Lung (tissue), 12 donors: ENCODE data around the gene SWAP70. TPM values are rescaled to one million over a fixed set of nuclear protein-coding genes. Genes with fewer than 3 reads are reported as not detected.

Source experiments
- ATAC-seq: fragments of 200-7000 bp; cut with Tn5 transposase; one replicate; pipeline ENCODE4 v1.9.1; 2020; ENCODE audit warnings: moderate number of reproducible peaks; ENCODE audit not compliant: insufficient read depth, low FRiP score
- DNase-seq, 3 donors: peaks; one replicate each; pipeline ENCODE4 v3.0.0-alpha.2; 2013 to 2017
- H3K27ac ChIP-seq, 2 donors: one replicate each; pipeline ENCODE4 v1.5.1; 2013; ENCODE audit warnings: mild to moderate bottlenecking in 2 of 2, moderate library complexity in 2 of 2, control low read depth in 1 of 2, inconsistent platforms in 1 of 2, low read depth in 1 of 2, low read length in 1 of 2
- H3K27me3 ChIP-seq, 3 donors: one replicate each; pipeline ENCODE4 v1.5.1; 2013; ENCODE audit warnings: low read length in 2 of 3; ENCODE audit not compliant: control insufficient read depth in 3 of 3, insufficient read depth in 3 of 3
- H3K36me3 ChIP-seq, 4 donors: one replicate each; pipeline ENCODE4 v1.5.1; 2013; ENCODE audit warnings: low read length in 4 of 4, mild to moderate bottlenecking in 1 of 4, moderate library complexity in 1 of 4; ENCODE audit not compliant: control insufficient read depth in 4 of 4, insufficient read depth in 4 of 4
- H3K4me1 ChIP-seq, 5 donors: one replicate each; pipeline ENCODE4 v1.5.1; 2013; ENCODE audit warnings: low read length in 5 of 5, mild to moderate bottlenecking in 2 of 5, moderate library complexity in 1 of 5; ENCODE audit not compliant: control insufficient read depth in 5 of 5, insufficient read depth in 5 of 5
- H3K4me3 ChIP-seq: one replicate; pipeline ENCODE4 v1.5.1; 2013; ENCODE audit warnings: mild to moderate bottlenecking, control low read depth, moderate library complexity
- H3K9ac ChIP-seq, 2 donors: one replicate each; pipeline ENCODE4 v1.5.1; 2013; ENCODE audit warnings: low read length in 2 of 2, control low read depth in 1 of 2; ENCODE audit not compliant: insufficient read depth in 1 of 2
- H3K9me3 ChIP-seq, 4 donors: one replicate each; pipeline ENCODE4 v1.5.1; 2013; ENCODE audit warnings: low read length in 3 of 4, mild to moderate bottlenecking in 1 of 4, moderate library complexity in 1 of 4; ENCODE audit not compliant: control insufficient read depth in 4 of 4, insufficient read depth in 3 of 4
- CTCF ChIP-seq: IDR thresholded peaks from 2 replicates; pipeline ENCODE4 v1.5.1; 2012; ENCODE audit warnings: mild to moderate bottlenecking; ENCODE audit errors: control extremely low read depth, extremely low read depth
- WGBS, 2 donors: extraction: QIAGEN DNeasy Blood & Tissue Kit; methylation state at CpG; one replicate each; pipeline ENCODE4 v1.1.7; 2013; 5-methylcytosine and 5-hydroxymethylcytosine counted together
- polyA plus RNA-seq, 2 donors: library from polyadenylated mRNA; stranded (reverse); fragments of 200-250 nt; gene quantifications; one replicate each; pipeline ENCODE4 v1.2.1, GENCODE V29; 2013
- total RNA-seq, 2 donors: library from RNA; depleted of rRNA in 1 of 2; stranded (reverse); fragments of >200 nt in 1 of 2; gene quantifications; one replicate each; pipeline ENCODE4 v1.2.1, GENCODE V29; 2014 to 2021
- donor health status: control.
- donor health status: control.
- donor health status: Bipolar disorder and iron deficiency.
- donor health status: healthy.
- donor health status: DM: yes; HTN: yes; CAD: no.

The SWAP70 gene
- total and polyA plus RNA-seq, 4 donors, result 14.9 to 44.8 (median 35.9) TPM

- WGBS, 2 donors, result 94 to 95% methylated on average over 3 of the region's 3 CpGs
- peaks cover 0 to 6% (median 0%) of the 10 kb centered on the region in 5 donors for H3K4me1 ChIP-seq
- H3K36me3 ChIP-seq, result peaks cover 12 to 25% (median 19%) of the 10 kb centered on the region in 4 donors
- no peak overlapping the region for H3K9ac ChIP-seq
- H3K27ac ChIP-seq, result no peak overlapping the region
- H3K9me3 ChIP-seq, result peaks cover 0 to 5% (median 0%) of the 10 kb centered on the region in 4 donors
- no peak for ATAC-seq
- no peak overlapping the region for H3K4me3 ChIP-seq
- H3K27me3 ChIP-seq, result no peaks in the 10 kb centered on the region
- no peak for DNase-seq
- no peak for TF ChIP-seq CTCF
Observed at GRCh38 chr11:9733212-9733611, 69.3 kb downstream of the SWAP70 start.

GRCh38 chr11:9735236-9735635, 71.4 kb downstream of the SWAP70 start:
- Histone ChIP-seq H3K27ac (no peak overlapping the region), H3K4me3 (no peak overlapping the region), H3K36me3 (peaks cover 16 to 28% (median 22%) of the 10 kb centered on the region in 4 donors), H3K9me3 (peaks cover 0 to 5% (median 0%) of the 10 kb centered on the region in 4 donors), H3K4me1 (peaks cover 0 to 8% (median 0%) of the 10 kb centered on the region in 5 donors), H3K27me3 (no peaks in the 10 kb centered on the region), H3K9ac (no peak overlapping the region)
- no peak for TF ChIP-seq CTCF
- no peak for ATAC-seq
- no peak for DNase-seq
- 99% methylated on average over 3 of the region's 3 CpGs for WGBS, 2 donors

GRCh38 chr11:9735919-9736318, 72.0 kb downstream of the SWAP70 start:
- Histone ChIP-seq H3K27me3 (no peaks in the 10 kb centered on the region), H3K27ac (no peak overlapping the region), H3K9ac (no peak overlapping the region), H3K4me1 (peaks cover 0 to 10% (median 0%) of the 10 kb centered on the region in 5 donors), H3K9me3 (peaks cover 0 to 5% (median 0%) of the 10 kb centered on the region in 4 donors), H3K4me3 (no peak overlapping the region), H3K36me3 (peaks cover 19 to 31% (median 24%) of the 10 kb centered on the region in 4 donors)
- no peak for ATAC-seq
- DNase-seq, result no peak
- TF ChIP-seq CTCF, result no peak
- 95 to 98% methylated on average over 2 of the region's 2 CpGs for WGBS, 2 donors

- DNase-seq (no peak), ATAC-seq (no peak)
- Histone ChIP-seq H3K9ac (no peak overlapping the region), H3K4me3 (no peak overlapping the region), H3K4me1 (peaks cover 0 to 10% (median 0%) of the 10 kb centered on the region in 5 donors), H3K9me3 (peaks cover 0 to 5% (median 0%) of the 10 kb centered on the region in 4 donors), H3K27me3 (no peaks in the 10 kb centered on the region), H3K36me3 (peaks cover 20 to 31% (median 24%) of the 10 kb centered on the region in 4 donors), H3K27ac (no peak overlapping the region)
- TF ChIP-seq CTCF, result no peak
- 96% methylated on average over 2 of the region's 2 CpGs for WGBS, 2 donors
Observed at GRCh38 chr11:9736365-9736764, 72.5 kb downstream of the SWAP70 start.
